Liver (tissue), 5 donors: ENCODE results near the gene SMARCB1. TPM values are rescaled to one million over a fixed set of nuclear protein-coding genes. Genes with fewer than 3 reads are reported as not detected.

Source experiments
- polyA plus RNA-seq, 2 donors: library from polyadenylated mRNA; stranded (reverse) in 1 of 2; unstranded in 1 of 2; fragments of 200-250 nt in 1 of 2; fragments of >200 nt in 1 of 2; fragmentation: Nextera tagmentation in 1 of 2; extraction: Ambion mirVana in 1 of 2; gene quantifications; one replicate each; pipeline versions ENCODE4 v1.2.1 to v1.2.3, GENCODE V29; 2013 to 2015
- small RNA-seq: library from RNA; depleted of rRNA; stranded (forward); fragments of <200 nt; gene quantifications from one replicate; pipeline ENCODE3, GENCODE V24; 2014
- total RNA-seq, 2 donors: library from RNA; depleted of rRNA; stranded (reverse); fragments of >200 nt; gene quantifications; one replicate each; pipeline ENCODE4 v1.2.3, GENCODE V29; 2014
- donor health status: healthy.
- donor health status: healthy.
- donor health status: healthy.

SMARCB1 gene
- total and polyA plus RNA-seq, 4 donors: 15.1 to 22.5 (median 19.1) TPM

Small RNA genes within 50 kb of the gene (small RNA-seq; reads per million reads assigned to genes)
- not detected for gene RN7SL268P

Other genes starting within 250 kb of the SMARCB1 start
- gene IGLL1, start 206.7 kb upstream of the SMARCB1 start, total RNA-seq: 10 to 100 TPM in 1 of 2 donors, not detected in 1; 17.4 TPM
- gene IGLL1, start 206.7 kb upstream of the SMARCB1 start, polyA plus RNA-seq: not detected
- under 1 TPM; 0.08 to 0.33 TPM for gene DRICH1, start 154.6 kb upstream of the SMARCB1 start, total RNA-seq
- not detected for gene DRICH1, start 154.6 kb upstream of the SMARCB1 start, polyA plus RNA-seq
- gene RGL4, start 96.0 kb upstream of the SMARCB1 start, total RNA-seq: 1 to 10 TPM in 1 of 2 donors, under 1 TPM in 1; 0.75 to 6.2 TPM
- gene RGL4, start 96.0 kb upstream of the SMARCB1 start, polyA plus RNA-seq: under 1 TPM; 0.25 to 0.37 TPM
- gene ZNF70, start 35.9 kb upstream of the SMARCB1 start, total RNA-seq: 1 to 10 TPM; 1.2 to 1.9 TPM
- gene ZNF70, start 35.9 kb upstream of the SMARCB1 start, polyA plus RNA-seq: under 1 TPM; 0.14 to 0.20 TPM
- gene VPREB3, start 32.5 kb upstream of the SMARCB1 start, total RNA-seq: 1 to 10 TPM in 1 of 2 donors, not detected in 1; 3.2 TPM
- 1 to 10 TPM in 1 of 2 donors, under 1 TPM in 1; 0.69 to 1.8 TPM for gene VPREB3, start 32.5 kb upstream of the SMARCB1 start, polyA plus RNA-seq
- under 1 TPM; 0.14 to 0.17 TPM for gene C22orf15, start 24.0 kb upstream of the SMARCB1 start, total RNA-seq
- gene C22orf15, start 24.0 kb upstream of the SMARCB1 start, polyA plus RNA-seq: under 1 TPM; 0.03 to 0.10 TPM
- gene CHCHD10, start 19.0 kb upstream of the SMARCB1 start, total RNA-seq: 10 to 100 TPM; 13.4 to 24.0 TPM
- 100 to 1,000 TPM; 254 to 784 TPM for gene CHCHD10, start 19.0 kb upstream of the SMARCB1 start, polyA plus RNA-seq
- 10 to 100 TPM in 1 of 2 donors, under 1 TPM in 1; 0.33 to 33.7 TPM for gene MMP11, start 14.1 kb upstream of the SMARCB1 start, total RNA-seq
- gene MMP11, start 14.1 kb upstream of the SMARCB1 start, polyA plus RNA-seq: under 1 TPM; 0.33 to 0.89 TPM
- gene DERL3, start 52.0 kb downstream of the SMARCB1 start, total RNA-seq: 1 to 10 TPM; 1.0 to 4.5 TPM
- gene DERL3, start 52.0 kb downstream of the SMARCB1 start, polyA plus RNA-seq: 1 to 10 TPM; 3.3 to 9.3 TPM
- 1 to 10 TPM; 5.0 to 9.0 TPM for gene SLC2A11, start 70.9 kb downstream of the SMARCB1 start, total RNA-seq
- gene SLC2A11, start 70.9 kb downstream of the SMARCB1 start, polyA plus RNA-seq: 1 to 10 TPM; 3.4 to 3.5 TPM
- gene MIF, start 107.4 kb downstream of the SMARCB1 start, total RNA-seq: 100 to 1,000 TPM; 108 to 207 TPM
- gene MIF, start 107.4 kb downstream of the SMARCB1 start, polyA plus RNA-seq: 1,000 to 10,000 TPM in 1 of 2 donors, 100 to 1,000 TPM in 1; 399 to 1,047 TPM
- 10 to 100 TPM in 1 of 2 donors, 1 to 10 TPM in 1; 8.0 to 12.7 TPM for gene GSTT2B, start 174.2 kb downstream of the SMARCB1 start, total RNA-seq
- 10 to 100 TPM in 1 of 2 donors, 1 to 10 TPM in 1; 9.9 to 16.8 TPM for gene GSTT2B, start 174.2 kb downstream of the SMARCB1 start, polyA plus RNA-seq
- gene DDTL, start 179.9 kb downstream of the SMARCB1 start, total RNA-seq: 1 to 10 TPM; 6.3 to 9.5 TPM
- gene DDTL, start 179.9 kb downstream of the SMARCB1 start, polyA plus RNA-seq: 10 to 100 TPM in 1 of 2 donors, 1 to 10 TPM in 1; 7.0 to 18.7 TPM
- 100 to 1,000 TPM; 352 to 460 TPM for gene DDT, start 187.5 kb downstream of the SMARCB1 start, total RNA-seq
- gene DDT, start 187.5 kb downstream of the SMARCB1 start, polyA plus RNA-seq: 1,000 to 10,000 TPM; 1,143 to 1,291 TPM
- gene GSTT2, start 193.2 kb downstream of the SMARCB1 start, total RNA-seq: under 1 TPM; 0.19 to 0.92 TPM
- gene GSTT2, start 193.2 kb downstream of the SMARCB1 start, polyA plus RNA-seq: 1 to 10 TPM in 1 of 2 donors, under 1 TPM in 1; 0.37 to 1.2 TPM
- gene GSTT4, start 218.5 kb downstream of the SMARCB1 start, total RNA-seq: not detected
- gene GSTT4, start 218.5 kb downstream of the SMARCB1 start, polyA plus RNA-seq: not detected
- gene CABIN1, start 224.3 kb downstream of the SMARCB1 start, total RNA-seq: 10 to 100 TPM; 15.4 to 27.8 TPM
- 1 to 10 TPM; 6.8 to 9.3 TPM for gene CABIN1, start 224.3 kb downstream of the SMARCB1 start, polyA plus RNA-seq